ENCODE measurements around the gene RPL36.

The RPL36 gene

DNA sequence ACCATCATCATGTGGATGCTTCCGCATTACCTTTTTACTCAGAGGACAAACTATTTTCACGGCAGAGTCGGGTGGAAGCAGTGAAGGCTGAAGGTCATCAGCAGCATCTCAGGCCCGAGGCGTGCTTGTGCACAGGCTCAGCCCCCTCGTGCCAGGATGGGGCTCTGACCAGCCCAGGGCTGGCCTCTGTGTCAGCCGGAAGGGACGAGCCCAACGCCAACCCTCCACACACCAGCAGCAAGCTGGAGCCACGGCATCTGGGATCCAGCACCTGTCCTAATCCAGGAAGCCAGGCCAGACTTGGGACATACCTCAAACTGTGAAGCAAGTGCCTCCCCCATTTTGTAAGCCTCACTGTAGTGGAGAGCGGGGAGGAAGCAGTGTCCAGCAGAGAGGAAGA lies 20.9 kb upstream of the RPL36 start:
- Histone ChIP-seq H3K27me3 (ENCODE audit: insufficient read depth, low read length, poor library complexity, severe bottlenecking) (no peaks in the 10 kb centered on the region), H3K9me2 (replicated peaks; ENCODE audit: low read depth, low read length) (no peaks in the 10 kb centered on the region), H3K9ac (ENCODE audit: low read depth, low read length, poor library complexity, severe bottlenecking) (no peak overlapping the region), H3K4me1 (ENCODE audit: insufficient read depth, low read length, poor library complexity, severe bottlenecking) (no peaks in the 10 kb centered on the region), H3K79me2 (ENCODE audit: insufficient read depth, low read length) (no peaks in the 10 kb centered on the region), H3K9me3 (ENCODE audit: insufficient read depth, low read depth, low read length) (no peaks in the 10 kb centered on the region), H3K4me3 (ENCODE audit: low read length, poor library complexity, severe bottlenecking) (no peak overlapping the region), H3F3A (ENCODE audit: low read depth) (no peaks in the 10 kb centered on the region), H2AFZ (ENCODE audit: low read length) (no peak overlapping the region), H4K20me1 (ENCODE audit: insufficient read depth, low read length, poor library complexity, severe bottlenecking) (no peaks in the 10 kb centered on the region), H3K4me2 (ENCODE audit: low read depth, low read length, poor library complexity, severe bottlenecking) (no peak overlapping the region), H3K36me3 (ENCODE audit: insufficient read depth, low read length) (peaks cover 55% of the 10 kb centered on the region)
- TF ChIP-seq EZH2phosphoT487 (IDR thresholded peaks at IDR 0.05; ENCODE audit: borderline replicate concordance) = no peak
- TF ChIP-seq, protein P1, sequence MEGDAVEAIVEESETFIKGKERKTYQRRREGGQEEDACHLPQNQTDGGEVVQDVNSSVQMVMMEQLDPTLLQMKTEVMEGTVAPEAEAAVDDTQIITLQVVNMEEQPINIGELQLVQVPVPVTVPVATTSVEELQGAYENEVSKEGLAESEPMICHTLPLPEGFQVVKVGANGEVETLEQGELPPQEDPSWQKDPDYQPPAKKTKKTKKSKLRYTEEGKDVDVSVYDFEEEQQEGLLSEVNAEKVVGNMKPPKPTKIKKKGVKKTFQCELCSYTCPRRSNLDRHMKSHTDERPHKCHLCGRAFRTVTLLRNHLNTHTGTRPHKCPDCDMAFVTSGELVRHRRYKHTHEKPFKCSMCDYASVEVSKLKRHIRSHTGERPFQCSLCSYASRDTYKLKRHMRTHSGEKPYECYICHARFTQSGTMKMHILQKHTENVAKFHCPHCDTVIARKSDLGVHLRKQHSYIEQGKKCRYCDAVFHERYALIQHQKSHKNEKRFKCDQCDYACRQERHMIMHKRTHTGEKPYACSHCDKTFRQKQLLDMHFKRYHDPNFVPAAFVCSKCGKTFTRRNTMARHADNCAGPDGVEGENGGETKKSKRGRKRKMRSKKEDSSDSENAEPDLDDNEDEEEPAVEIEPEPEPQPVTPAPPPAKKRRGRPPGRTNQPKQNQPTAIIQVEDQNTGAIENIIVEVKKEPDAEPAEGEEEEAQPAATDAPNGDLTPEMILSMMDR (conservative IDR thresholded peaks at IDR 0.05; ENCODE audit: low read length) = no peak

DNA sequence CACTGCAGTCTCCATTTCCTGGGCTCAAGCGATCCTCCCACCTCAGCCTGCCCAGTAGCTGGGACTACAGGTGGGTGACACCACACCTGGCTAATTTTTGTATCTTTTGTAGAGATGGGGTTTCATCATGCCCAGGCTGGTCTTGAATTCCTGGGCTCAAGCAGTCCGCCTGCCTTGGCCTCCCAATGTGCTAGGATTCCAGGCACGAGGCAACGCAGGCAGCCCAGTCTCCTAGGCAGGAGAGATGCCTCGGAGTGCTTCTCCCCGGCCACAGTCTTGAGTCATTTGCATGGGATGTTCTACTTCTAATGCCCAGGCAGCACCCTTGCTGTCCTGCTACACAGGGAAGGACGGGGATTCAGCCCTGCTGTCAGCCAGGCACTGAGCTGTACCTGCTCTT lies 18.5 kb upstream of the RPL36 start:
- H3K9me3 ChIP-seq (ENCODE audit: insufficient read depth, low read depth, low read length) = no peaks in the 10 kb centered on the region
- H3K79me2 ChIP-seq (ENCODE audit: insufficient read depth, low read length) = no peaks in the 10 kb centered on the region
- no peak overlapping the region for H3K4me3 ChIP-seq (ENCODE audit: low read length, poor library complexity, severe bottlenecking)
- peaks cover 31% of the 10 kb centered on the region; the same call in 1 of the 2 replicates for H3K36me3 ChIP-seq (ENCODE audit: insufficient read depth, low read length)
- H3K4me2 ChIP-seq (ENCODE audit: low read depth, low read length, poor library complexity, severe bottlenecking) = no peak overlapping the region
- H4K20me1 ChIP-seq (ENCODE audit: insufficient read depth, low read length, poor library complexity, severe bottlenecking) = no peaks in the 10 kb centered on the region
- H2AFZ ChIP-seq (ENCODE audit: low read length) = no peak overlapping the region
- no peak overlapping the region for H3K9ac ChIP-seq (ENCODE audit: low read depth, low read length, poor library complexity, severe bottlenecking)
- TF ChIP-seq, protein P1 (conservative IDR thresholded peaks at IDR 0.05; ENCODE audit: low read length) = no peak
- TF ChIP-seq EZH2phosphoT487 (IDR thresholded peaks at IDR 0.05; ENCODE audit: borderline replicate concordance) = no peak
- no peaks in the 10 kb centered on the region for H3F3A ChIP-seq (ENCODE audit: low read depth)
- no peaks in the 10 kb centered on the region for H3K4me1 ChIP-seq (ENCODE audit: insufficient read depth, low read length, poor library complexity, severe bottlenecking)
- H3K9me2 ChIP-seq (replicated peaks; ENCODE audit: low read depth, low read length) = no peaks in the 10 kb centered on the region
- H3K27me3 ChIP-seq (ENCODE audit: insufficient read depth, low read length, poor library complexity, severe bottlenecking) = no peaks in the 10 kb centered on the region

- no peak overlapping the region for H3K4me2 ChIP-seq (ENCODE audit: low read depth, low read length, poor library complexity, severe bottlenecking)
These were observed 17.2 kb upstream of the RPL36 start for GRCh38 chr19:5672708-5673459.

More at GRCh38 chr19:5672708-5673459, 17.2 kb upstream of the RPL36 start:
- no peaks in the 10 kb centered on the region for H3K9me2 ChIP-seq (replicated peaks; ENCODE audit: low read depth, low read length)
- no peak for TF ChIP-seq EZH2phosphoT487 (IDR thresholded peaks at IDR 0.05; ENCODE audit: borderline replicate concordance)
- TF ChIP-seq, protein P1 (conservative IDR thresholded peaks at IDR 0.05; ENCODE audit: low read length) = no peak
- no peaks in the 10 kb centered on the region for H3K27me3 ChIP-seq (ENCODE audit: insufficient read depth, low read length, poor library complexity, severe bottlenecking)
- H3K79me2 ChIP-seq (ENCODE audit: insufficient read depth, low read length) = no peaks in the 10 kb centered on the region
- no peak overlapping the region for H3K4me3 ChIP-seq (ENCODE audit: low read length, poor library complexity, severe bottlenecking)
- H4K20me1 ChIP-seq (ENCODE audit: insufficient read depth, low read length, poor library complexity, severe bottlenecking) = no peaks in the 10 kb centered on the region
- H3K9ac ChIP-seq (ENCODE audit: low read depth, low read length, poor library complexity, severe bottlenecking) = no peak overlapping the region
- no peak overlapping the region for H2AFZ ChIP-seq (ENCODE audit: low read length)
- H3K4me1 ChIP-seq (ENCODE audit: insufficient read depth, low read length, poor library complexity, severe bottlenecking) = no peaks in the 10 kb centered on the region
- H3K9me3 ChIP-seq (ENCODE audit: insufficient read depth, low read depth, low read length) = no peaks in the 10 kb centered on the region
- no peaks in the 10 kb centered on the region for H3F3A ChIP-seq (ENCODE audit: low read depth)
- peaks cover 18% of the 10 kb centered on the region; the same call in 1 of the 2 replicates for H3K36me3 ChIP-seq (ENCODE audit: insufficient read depth, low read length)

Data from Loucy (cell line).